NCI-H748 treated with DMSO at 0.1 percent for 48 hours (cell line): ENCODE measurements around the gene MTA3.
"Not testable (repeated sequence)": the region's sequence is repeated elsewhere in the genome, so short reads cannot be mapped to it uniquely, and the experiment has no call there.

ENCODE experiments used
- DNase-seq: peaks from one replicate; lab custom pipeline; 2025; lab: John Stamatoyannopoulos, UW

The MTA3 gene

GRCh38 chr2:42663106-42663780 is 94.8 kb downstream of the MTA3 start:
- peak; percentile 46 for DNase-seq

GRCh38 chr2:42663828-42664227 is 95.4 kb downstream of the MTA3 start:
- DNase-seq = no peak

- DNase-seq = no peak
These were observed 105.7 kb downstream of the MTA3 start for GRCh38 chr2:42673989-42674579.

GRCh38 chr2:42675815-42676214 is 107.4 kb downstream of the MTA3 start:
- no peak for DNase-seq

- DNase-seq = no peak
These were observed 116.9 kb downstream of the MTA3 start for GRCh38 chr2:42685303-42685702.

GRCh38 chr2:42693013-42693615 is 124.7 kb downstream of the MTA3 start:
- no peak for DNase-seq

GRCh38 chr2:42693688-42694479 is 125.5 kb downstream of the MTA3 start:
- no peak for DNase-seq

- no peak for DNase-seq
These were observed 128.6 kb downstream of the MTA3 start for GRCh38 chr2:42696987-42697386.

- DNase-seq = no peak
These were observed 130.5 kb downstream of the MTA3 start for GRCh38 chr2:42698940-42699339.

GRCh38 chr2:42706836-42707235 is 138.4 kb downstream of the MTA3 start:
- no peak for DNase-seq

GRCh38 chr2:42708179-42708578 is 139.7 kb downstream of the MTA3 start:
- no peak for DNase-seq

- no peak for DNase-seq
These were observed 143.5 kb downstream of the MTA3 start for GRCh38 chr2:42711896-42712295.

- DNase-seq = no peak
These were observed 144.5 kb downstream of the MTA3 start for GRCh38 chr2:42712934-42713333.

GRCh38 chr2:42713920-42714319 is 145.5 kb downstream of the MTA3 start:
- no peak for DNase-seq

- no peak for DNase-seq
These were observed 146.3 kb downstream of the MTA3 start for GRCh38 chr2:42714686-42715085.

- no peak for DNase-seq
These were observed 153.5 kb downstream of the MTA3 start for GRCh38 chr2:42721898-42722297.

- no peak for DNase-seq
These were observed 154.1 kb downstream of the MTA3 start for GRCh38 chr2:42722320-42723190.

- no peak for DNase-seq
These were observed 155.0 kb downstream of the MTA3 start for GRCh38 chr2:42723465-42723864.

GRCh38 chr2:42724886-42725285 is 156.5 kb downstream of the MTA3 start:
- no peak for DNase-seq

- DNase-seq = no peak
These were observed 157.2 kb downstream of the MTA3 start for GRCh38 chr2:42725657-42726056.

GRCh38 chr2:42726680-42727079 is 158.2 kb downstream of the MTA3 start:
- no peak for DNase-seq

- DNase-seq = not testable (repeated sequence)
These were observed 162.9 kb downstream of the MTA3 start for GRCh38 chr2:42731316-42731715.
